Measurements from ENCODE around the gene KCNH6. TPM values are rescaled to one million over a fixed set of nuclear protein-coding genes. Genes with fewer than 3 reads are reported as not detected.

Gene KCNH6
- total RNA-seq, 4 donors from 2014 or later: not detected

GRCh38 chr17:63525190-63525946 is 2.2 kb downstream of the KCNH6 start:
- H3K27ac ChIP-seq: no peak overlapping the region
- TF ChIP-seq CTCF (IDR thresholded peaks at IDR 0.05) (no peak), POLR2A (IDR thresholded peaks at IDR 0.05) (no peak)
- H3K4me1 ChIP-seq: no peaks in the 10 kb centered on the region
- no peak overlapping the region for H3K4me3 ChIP-seq
- H3K9me3 ChIP-seq: no peaks in the 10 kb centered on the region
- no peaks in the 10 kb centered on the region for H3K27me3 ChIP-seq
- no peaks in the 10 kb centered on the region for H3K36me3 ChIP-seq
- intact Hi-C loops (cut with DNase I; ENCODE audit: low total_unique reads): no loop called here
- DNase-seq: no peak

DNA sequence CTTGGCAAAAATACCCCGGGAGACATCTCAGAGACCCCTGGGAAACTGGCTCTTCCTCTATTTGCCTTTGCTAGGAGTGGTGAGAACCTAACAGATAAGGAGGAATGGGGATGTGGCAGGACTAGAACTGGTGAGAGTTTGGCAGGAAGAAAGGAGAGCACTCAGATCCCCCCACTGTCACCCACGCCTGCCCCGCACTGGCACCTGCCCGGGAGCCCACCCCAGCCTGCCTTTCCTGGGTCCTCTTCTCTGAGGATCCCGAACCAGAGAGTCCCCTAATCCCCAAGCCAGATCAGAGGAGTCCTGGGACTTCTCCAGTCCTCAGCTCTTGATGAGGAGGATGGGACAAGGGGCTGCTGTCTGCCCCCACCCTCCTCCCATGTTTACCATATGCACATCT is 3.7 kb downstream of the KCNH6 start:
- intact Hi-C loops (cut with DNase I; ENCODE audit: low total_unique reads): no loop called here
- no peak overlapping the region for H3K4me3 ChIP-seq
- no peak for DNase-seq
- H3K4me1 ChIP-seq: no peaks in the 10 kb centered on the region
- H3K36me3 ChIP-seq: no peaks in the 10 kb centered on the region
- no peak for TF ChIP-seq POLR2A (IDR thresholded peaks at IDR 0.05)
- TF ChIP-seq CTCF (IDR thresholded peaks at IDR 0.05): no peak
- no peaks in the 10 kb centered on the region for H3K27me3 ChIP-seq
- no peak overlapping the region for H3K27ac ChIP-seq
- H3K9me3 ChIP-seq: no peaks in the 10 kb centered on the region

DNA sequence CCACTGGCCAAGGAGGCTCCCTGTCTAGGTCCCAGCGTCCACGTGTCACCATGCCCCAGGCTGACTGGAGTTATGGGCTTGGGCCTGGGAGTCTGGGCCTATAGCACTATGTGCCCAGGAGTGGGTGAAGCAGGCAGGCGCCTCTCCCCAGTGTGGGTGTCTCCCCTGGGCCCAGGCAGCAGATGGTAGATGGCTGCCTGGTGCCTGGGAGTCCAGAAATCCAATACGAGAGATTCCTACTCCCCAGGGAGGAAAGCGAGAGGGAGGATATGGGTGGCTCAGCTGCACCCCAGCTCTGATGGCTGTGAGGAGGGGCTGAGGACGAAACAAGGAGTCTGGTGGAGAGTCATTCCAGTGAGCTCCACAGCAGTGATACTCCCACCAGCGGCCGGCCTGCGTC is 5.0 kb downstream of the KCNH6 start:
- Histone ChIP-seq H3K4me3 (no peak overlapping the region), H3K27me3 (no peaks in the 10 kb centered on the region), H3K9me3 (no peaks in the 10 kb centered on the region), H3K36me3 (no peaks in the 10 kb centered on the region), H3K27ac (no peak overlapping the region), H3K4me1 (no peaks in the 10 kb centered on the region)
- TF ChIP-seq CTCF (IDR thresholded peaks at IDR 0.05) (no peak), POLR2A (IDR thresholded peaks at IDR 0.05) (no peak)
- DNase-seq: no peak
- intact Hi-C loops (cut with DNase I; ENCODE audit: low total_unique reads): no loop called here

DNA sequence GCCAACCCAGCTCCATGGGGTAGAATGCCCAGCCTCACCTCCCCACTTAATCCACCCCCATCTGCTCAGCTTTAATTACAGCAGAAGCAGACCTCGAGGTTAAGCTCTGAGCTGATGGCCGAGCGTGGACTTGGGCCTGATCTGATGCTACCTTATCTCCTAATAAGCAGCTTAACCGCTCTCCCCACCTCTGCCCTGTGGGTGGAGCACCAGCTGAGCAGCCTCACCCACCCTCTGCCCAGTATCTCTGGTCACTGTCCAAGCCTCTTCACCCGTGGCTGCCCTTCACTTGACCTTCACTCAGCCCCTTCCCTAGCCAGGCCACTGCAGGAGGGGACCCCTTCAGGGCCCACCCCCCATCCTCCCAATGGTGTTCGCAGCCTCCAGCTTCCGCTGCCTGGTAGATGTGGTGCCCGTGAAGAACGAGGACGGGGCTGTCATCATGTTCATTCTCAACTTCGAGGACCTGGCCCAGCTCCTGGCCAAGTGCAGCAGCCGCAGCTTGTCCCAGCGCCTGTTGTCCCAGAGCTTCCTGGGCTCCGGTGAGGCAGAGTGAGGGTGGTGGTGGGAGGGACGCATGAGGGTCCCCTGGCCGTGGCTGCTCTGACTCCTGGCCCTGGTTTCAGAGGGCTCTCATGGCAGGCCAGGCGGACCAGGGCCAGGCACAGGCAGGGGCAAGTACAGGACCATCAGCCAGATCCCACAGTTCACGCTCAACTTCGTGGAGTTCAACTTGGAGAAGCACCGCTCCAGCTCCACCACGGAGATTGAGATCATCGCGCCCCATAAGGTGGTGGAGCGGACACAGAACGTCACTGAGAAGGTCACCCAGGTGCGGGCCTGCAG is 6.8 kb downstream of the KCNH6 start:
- no peaks in the 10 kb centered on the region for H3K9me3 ChIP-seq
- no peaks in the 10 kb centered on the region for H3K36me3 ChIP-seq
- intact Hi-C loops (cut with DNase I; ENCODE audit: low total_unique reads): no loop called here
- H3K4me3 ChIP-seq: no peak overlapping the region
- TF ChIP-seq POLR2A (IDR thresholded peaks at IDR 0.05): no peak
- TF ChIP-seq CTCF (IDR thresholded peaks at IDR 0.05): no peak
- H3K27me3 ChIP-seq: no peaks in the 10 kb centered on the region
- DNase-seq: no peak
- H3K4me1 ChIP-seq: no peaks in the 10 kb centered on the region
- H3K27ac ChIP-seq: no peak overlapping the region

DNA sequence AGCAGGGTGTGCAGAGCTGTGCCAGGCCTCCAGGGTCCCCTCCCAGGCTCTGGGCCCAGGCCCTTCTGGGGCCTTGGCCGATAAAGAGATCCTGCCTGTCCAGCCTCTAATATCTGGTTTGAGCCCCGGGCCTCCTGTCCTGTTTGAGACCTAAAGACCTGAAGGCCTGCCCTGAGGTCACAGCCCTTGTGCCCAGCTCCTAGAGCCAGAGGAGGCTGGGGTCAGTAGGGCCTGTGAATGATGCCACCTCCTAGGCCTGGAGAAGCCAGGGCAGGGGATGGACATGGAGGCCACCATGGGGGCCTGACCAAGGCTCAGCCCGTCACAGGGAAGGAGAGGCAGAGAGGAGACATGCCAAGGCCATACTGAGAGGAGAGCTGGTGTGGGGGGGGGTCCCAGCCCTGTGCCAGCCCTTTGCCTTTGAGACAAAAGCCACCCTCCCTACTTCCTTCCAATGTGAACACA is 7.4 kb downstream of the KCNH6 start:
- TF ChIP-seq POLR2A (IDR thresholded peaks at IDR 0.05) (no peak), CTCF (IDR thresholded peaks at IDR 0.05) (no peak)
- no peaks in the 10 kb centered on the region for H3K36me3 ChIP-seq
- H3K9me3 ChIP-seq: no peaks in the 10 kb centered on the region
- no peak for DNase-seq
- no peaks in the 10 kb centered on the region for H3K27me3 ChIP-seq
- no peaks in the 10 kb centered on the region for H3K4me1 ChIP-seq
- no peak overlapping the region for H3K27ac ChIP-seq
- intact Hi-C loops (cut with DNase I; ENCODE audit: low total_unique reads): no loop called here
- H3K4me3 ChIP-seq: no peak overlapping the region
